ENCODE data around the gene FNBP1.
"Not testable (repeated sequence)": the region's sequence is repeated elsewhere in the genome, so short reads cannot be mapped to it uniquely, and the experiment has no call there.

FNBP1 gene

DNA sequence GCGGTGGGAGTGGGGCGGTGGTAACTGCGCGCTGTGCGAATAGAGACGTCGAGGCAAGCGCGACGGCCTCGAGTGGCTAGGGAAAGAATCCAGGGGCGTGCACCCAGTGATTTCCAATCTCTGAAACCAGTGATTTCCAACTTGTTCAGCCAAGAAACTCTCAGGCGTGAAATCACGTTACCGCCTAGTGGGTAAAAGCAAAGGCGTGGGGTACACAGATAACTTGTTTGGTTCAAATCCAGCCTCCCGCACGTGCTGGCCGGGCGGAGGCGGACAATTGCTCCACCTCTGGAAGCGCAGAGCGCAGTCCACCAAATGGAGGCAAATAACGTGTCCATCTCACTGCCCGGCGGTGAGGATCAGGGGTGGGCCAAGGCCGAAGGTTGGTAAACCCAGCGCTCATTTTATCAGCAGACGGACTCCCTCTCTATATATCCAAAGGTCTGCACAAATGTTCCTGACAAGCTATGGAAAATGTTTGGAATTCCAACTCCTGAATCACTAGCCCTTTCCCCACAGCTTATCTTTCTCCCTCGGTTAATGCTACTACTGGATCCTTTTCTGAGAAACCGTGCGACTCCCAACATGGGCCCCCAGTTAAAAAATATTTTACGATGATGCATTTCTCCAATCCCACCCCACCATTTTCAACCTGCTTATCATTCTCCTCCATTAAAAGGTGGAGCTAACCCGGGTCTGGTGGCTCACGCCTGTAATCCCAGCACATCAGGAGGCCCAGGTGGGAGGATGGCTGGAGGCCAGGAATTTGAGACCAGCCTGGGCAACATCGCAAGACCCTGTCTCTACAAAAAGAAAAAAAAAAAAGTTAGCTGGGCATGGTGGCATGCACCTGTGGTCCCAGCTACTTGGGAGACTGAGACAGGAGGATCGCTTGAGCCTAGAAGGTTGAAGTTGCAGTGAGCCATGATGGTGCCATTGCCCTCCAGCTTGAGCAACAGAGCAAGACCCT is 950 bp upstream of the FNBP1 start:
- DNase-seq: no peak

DNA sequence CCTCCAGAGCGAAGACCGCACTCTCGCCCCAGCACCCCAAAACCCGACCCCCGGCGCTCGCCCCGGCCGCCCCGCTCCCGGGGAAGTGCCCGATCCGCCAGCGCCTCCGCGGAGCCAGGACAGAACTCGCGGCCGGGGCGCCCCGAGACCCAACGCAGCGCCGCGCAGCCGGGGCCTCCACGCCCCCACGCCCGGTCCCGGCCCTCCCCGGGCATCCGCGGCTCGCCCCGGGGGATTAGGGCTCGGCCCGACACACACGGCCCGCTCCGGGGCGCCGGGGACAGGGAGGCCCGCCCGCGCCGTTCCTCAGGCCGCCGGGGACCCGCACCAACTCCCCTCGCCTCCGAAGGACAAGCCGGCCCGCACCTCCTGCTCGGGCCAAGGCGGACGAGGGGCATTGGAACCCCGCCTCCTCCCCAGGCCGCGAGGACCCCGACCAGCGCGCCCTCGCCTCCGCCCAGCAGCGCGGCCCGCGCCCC is 544 bp downstream of the FNBP1 start:
- no peak for DNase-seq

DNA sequence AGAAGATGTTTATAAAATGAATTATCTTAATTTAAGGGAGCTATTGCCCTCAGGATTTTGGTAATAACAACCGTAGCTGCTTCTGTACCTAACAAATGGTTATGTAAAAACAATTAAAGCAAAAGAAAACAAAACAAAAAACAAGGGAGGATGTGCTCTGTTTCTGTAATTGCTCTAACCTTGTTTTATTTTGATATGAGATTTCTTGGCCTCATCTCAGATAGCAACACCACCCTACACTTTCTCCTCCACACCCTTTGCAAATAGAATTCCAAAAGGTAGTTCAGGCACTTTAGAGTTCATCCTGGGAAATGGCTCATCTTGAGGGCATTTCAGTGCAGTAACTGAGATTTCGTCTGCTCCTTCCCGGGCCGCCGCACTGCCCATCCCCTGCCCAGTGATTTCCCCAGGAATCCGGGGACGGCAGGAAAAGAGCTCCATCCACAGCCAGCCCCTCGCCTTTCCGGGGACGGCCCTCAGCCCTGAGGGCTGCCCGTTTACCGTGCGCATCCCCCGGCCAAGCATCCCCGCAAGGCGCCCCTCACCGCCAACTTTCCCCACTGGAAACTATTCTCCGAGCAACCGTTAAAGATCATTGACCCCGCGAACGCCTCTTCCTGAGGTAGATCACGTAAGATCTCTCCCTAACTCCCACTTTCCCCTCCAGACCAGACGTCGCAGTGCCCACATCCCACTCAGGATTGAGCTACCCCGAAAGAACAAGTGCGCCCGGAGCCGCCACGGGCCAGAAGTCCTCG is 1.2 kb downstream of the FNBP1 start:
- no peak for DNase-seq

DNA sequence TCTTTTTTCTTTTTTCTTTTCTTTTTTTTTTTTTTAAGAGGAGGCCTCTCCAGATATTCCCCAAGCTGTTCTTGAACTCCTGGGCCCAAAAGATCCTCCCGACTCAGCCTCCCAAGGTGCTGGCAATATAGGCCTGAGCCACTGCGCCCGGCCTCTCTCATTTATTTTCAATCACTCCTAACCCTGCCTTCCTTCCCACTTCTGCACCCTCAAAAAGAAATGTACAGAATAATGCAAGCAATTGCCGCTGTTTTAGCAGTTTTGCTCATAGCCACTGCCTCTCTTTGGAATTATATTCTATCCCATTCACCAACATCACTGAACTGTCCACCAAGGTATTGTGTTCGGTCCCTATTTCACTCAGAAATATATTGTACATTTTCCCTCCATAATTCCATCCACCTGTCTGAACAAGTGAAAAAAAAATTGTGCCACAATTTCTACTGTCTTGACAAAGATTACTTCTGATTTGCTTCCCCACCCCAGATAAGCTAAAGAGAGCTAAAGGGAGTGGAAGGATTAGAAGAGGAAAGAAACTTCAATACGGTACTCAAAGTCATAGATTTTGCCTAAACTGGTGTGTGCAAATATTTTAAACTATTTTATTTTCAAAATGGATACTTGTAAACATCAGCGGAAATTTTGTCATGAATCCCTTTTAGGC is 1.9 kb downstream of the FNBP1 start:
- DNase-seq: no peak

DNA sequence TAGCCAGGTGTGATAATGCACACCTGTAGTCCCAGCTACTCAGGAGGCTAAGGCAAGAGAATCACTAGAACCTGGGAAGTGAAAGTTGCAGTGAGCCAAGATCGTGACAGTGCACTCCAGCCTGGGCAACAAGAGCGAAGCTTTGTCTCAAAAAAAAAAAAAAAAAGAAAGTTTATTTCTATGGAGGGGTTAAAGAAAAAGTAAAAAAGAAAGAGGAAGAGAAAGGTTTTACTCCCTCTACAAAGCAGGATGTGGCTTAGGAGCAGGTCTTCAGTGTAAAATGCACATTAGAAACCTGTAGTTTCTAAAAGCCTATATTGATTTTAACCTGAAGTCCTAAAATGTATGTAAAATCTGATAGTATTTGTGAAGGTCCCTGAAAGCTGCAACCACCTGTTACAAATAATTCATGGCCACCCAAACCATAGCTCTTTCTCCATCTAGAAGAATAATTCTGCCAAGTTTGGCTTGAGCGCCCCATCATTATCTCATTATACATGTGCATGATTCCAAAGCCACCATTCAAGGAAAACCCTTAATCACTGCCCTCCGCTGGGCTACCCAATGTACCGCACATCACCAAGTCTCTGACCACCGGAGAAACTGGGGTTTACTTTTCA is 3.4 kb downstream of the FNBP1 start:
- peak in 1 of 2 experiments; percentile 11 for DNase-seq

DNA sequence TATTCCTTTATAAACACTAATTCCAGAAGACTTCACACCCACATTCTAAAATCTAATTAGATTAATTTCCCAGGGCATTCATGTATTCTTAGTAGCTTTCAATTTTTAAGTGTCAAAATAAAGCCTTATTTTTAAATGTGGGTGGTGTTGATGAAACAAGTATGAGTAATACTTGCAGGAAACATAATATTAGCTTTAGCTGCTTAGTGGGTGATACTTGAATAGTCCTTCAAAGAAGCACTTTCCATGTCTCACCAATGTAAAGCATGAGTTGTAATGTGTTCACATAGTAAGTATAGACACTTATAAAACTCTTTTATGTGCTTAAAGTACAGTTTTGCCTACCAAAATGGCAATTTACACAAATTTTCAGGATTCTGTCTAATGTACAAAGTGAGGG is 6.9 kb downstream of the FNBP1 start:
- no peak for DNase-seq

DNA sequence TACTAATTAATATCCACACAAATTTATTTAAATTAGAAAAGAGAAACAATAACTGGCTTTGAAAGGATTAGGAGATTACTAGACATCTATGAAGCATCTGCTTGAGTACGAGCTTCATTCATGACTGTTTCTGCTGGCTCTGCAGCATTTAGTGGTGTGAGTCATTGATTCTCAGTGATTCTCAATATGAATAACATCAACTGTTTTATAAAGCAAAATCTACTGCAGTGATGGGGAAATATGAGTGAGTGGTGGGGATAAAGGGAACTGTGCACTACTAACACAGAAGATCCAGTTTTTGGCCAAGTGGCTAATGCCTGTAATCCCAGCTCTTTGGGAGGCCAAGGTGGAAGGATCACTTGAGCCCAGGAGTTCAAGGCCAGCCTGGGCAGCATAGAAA is 8.4 kb downstream of the FNBP1 start:
- no peak for DNase-seq

DNA sequence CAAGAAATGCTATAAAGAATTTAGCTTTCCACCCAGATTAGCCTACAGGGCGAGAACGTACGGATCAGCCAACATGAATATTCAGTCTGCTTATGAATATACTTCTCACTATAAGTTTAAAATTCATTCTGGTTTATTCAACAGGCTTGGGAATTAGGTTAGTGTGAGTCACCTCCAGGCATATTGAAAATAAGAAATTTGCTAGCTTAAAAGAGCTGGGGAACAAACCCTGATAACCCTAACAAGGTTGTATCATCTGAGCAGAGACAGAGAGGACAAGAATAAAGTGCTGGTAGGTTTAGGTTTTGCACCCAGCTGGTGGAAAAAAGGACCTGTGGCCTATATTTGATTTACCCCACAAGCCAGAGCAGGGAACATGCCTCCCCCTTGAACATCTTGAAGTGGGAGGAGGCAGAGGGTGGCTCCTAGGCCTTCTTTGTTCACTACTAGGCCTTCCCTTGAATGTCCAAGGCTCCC is 12.3 kb downstream of the FNBP1 start:
- no peak for DNase-seq

DNA sequence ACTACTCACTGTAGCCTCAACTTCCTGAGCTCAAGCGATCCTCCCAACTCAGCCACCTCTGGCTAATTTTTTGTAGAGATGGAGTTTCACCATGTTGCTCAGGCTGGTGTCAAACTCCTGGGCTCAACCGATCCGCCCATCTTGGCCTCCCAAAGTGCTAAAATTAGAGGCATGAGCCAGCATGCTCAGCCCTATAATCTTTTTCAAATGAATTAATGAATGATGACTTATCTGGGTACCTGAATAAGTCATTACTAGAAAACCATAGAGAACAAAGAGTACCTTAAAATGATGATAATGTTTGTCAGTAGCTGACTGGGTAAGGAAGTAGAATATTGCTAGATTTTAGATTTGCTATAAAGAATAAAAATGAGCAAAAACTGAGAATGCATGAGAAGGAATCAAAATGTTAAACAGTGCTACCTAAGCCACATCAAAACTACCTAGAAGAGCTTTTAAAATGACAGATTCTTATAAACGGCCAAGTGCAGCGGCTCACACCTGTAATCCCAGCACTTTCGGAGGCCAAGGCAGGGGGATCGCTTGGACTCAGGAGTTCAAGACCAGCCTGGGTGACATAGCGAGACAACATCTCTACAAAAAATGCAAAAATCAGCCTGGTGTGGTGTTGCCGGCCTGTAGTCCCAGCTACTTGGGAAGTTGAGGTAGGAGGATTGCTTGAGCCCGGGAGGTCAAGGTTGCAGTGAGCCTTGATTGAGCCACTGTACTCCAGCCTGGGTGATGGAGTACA is 13.6 kb downstream of the FNBP1 start:
- no peak for DNase-seq

DNA sequence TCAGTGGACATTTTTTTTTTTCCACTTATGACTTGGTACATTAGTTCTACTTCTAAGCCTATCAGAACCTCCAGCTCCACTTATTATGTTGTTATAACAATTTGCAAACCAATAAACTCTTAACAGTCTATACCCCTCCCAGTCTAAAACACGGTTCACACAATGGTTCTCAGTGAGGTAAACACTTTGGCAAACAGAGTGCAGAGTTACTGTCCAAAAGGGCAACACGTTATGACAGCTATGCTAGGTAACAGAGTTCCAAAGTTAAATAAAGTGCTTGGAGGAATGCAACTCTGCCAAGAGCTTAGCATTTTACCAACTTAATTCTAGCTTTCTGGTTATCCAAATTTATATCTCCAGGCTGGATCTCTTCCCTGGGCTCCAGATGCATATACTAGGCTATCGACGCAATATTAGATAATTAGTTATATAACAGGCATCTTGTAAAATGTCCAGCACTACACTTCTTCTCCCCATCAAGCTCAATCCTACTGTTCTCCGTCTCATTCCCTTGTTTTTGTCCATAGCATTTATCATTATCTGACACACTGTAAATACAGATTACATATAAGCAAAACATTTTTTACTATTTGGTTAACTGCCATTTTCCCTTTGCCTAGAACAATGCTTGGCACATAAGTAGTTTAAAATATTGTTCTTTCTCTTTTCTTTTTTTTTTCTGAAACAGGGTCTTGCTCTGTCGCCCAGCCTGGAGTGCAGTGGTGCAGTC is 14.3 kb downstream of the FNBP1 start:
- no peak for DNase-seq

DNA sequence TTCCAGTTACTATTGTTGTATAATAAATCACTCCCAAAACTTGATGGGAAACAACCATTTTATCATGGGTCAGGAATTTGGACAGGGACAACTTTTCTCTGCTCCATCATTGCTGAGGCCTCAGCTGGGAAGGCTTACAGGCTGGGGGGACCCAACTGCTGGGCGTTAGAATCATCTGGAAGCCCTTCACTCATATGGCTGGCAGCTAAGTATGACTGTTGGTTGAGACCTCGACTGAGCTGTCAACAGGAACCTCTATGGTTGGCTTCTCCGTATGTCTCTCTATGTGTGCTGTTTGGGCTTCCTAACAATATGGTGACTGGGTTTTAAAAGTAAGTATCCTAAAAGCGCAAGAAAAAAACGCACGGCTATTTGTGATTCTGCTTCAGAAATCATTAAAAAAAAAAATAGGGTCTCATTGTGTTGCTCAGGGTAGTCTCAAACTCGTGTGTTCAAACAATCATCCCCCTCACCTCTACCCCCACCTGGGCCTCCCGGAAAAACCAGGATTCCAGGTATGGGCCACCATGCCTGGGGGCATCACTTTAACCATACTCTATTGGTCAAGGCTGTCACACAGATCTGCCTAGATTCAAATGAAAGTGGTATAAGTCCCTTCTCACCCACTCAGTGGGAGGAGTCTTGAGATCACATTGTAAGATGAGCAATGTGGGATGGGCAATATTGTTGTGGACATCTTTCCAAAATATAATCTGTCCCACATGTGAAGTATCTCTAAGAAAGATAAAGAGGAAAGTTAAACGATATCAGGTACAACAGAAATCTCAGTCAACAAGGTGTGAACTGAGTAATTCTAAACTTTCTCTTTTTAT is 15.2 kb downstream of the FNBP1 start:
- no peak for DNase-seq

DNA sequence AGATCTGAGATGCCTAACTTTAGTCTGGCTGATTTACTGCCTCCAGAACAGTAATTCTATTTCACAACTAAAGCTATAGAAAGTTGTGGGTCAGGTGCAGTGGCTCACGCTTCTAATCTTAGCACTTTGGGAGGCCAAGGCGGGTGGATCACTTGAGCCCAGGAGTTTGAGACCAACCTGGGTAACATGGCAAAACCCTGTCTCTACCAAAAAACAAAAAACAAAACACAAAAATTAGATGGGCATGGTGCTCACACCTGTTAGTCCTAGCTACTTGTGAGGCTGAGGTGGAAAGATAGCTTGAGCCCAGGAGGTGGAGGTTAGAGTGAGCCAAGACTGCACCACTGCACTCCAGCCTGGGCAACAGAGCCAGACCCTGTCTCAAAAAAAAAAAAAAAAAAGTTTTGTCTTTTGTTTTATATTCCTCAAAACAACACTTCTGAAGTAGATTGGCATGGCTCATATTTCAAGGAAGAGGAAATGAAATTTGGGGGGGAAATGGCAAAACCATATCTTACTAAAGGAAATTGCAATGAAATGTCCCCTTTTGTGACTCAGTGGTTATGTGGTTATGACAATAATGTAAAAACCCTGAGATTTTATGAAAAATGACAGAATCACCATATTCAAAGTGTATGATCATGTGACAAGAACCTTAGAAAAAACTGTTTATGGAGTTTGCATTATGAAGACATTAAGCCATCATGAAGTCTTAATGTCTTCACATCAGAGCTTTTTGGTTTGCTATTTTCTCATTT is 16.2 kb downstream of the FNBP1 start:
- no peak for DNase-seq

DNA sequence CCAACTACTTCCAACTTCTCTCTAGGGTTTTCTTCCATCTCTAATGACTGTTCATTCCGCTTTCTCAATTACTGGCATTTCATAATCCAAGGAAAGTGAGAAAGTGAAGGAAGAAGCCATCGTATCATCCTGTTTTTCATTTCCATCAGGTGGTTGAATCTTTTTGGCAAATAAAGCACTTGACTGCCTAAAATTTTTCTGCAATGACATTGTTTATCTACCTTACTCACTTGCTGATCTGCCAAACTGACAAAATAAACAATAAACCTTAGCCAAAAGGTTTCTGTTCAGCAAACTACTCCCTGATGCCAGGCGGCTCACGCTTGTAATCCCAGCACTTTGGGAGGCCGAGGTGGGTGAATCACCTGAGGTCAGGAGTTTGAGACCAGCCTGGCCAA is 18.4 kb downstream of the FNBP1 start:
- DNase-seq: no peak

DNA sequence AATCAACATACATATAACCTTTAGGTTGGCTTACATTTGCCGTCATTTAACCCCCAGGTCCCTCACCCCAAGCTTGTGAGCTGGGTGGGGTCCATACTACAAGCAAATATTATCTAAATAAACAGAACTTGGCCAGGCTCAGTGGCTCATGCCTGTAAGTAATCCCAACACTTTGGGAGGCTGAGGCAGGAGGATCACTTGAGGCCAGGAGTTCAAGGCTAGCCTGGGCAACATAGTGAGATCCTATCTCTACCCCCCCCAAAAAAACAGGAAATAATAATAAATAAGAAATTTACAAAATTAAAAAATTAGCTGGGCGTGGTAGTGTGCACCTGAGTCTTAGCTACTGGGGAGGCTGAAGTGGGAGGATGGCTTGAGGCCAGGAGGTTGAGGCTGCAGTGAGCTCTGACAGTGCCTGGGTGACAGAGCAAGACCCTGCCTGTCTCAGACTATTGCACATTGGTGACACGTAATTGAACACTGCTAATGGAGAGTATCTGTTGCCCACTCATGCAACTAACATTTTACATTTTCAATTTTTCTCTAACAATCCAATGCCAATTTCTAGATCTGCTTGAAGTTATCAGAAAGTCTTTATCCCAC is 18.9 kb downstream of the FNBP1 start:
- no peak for DNase-seq

DNA sequence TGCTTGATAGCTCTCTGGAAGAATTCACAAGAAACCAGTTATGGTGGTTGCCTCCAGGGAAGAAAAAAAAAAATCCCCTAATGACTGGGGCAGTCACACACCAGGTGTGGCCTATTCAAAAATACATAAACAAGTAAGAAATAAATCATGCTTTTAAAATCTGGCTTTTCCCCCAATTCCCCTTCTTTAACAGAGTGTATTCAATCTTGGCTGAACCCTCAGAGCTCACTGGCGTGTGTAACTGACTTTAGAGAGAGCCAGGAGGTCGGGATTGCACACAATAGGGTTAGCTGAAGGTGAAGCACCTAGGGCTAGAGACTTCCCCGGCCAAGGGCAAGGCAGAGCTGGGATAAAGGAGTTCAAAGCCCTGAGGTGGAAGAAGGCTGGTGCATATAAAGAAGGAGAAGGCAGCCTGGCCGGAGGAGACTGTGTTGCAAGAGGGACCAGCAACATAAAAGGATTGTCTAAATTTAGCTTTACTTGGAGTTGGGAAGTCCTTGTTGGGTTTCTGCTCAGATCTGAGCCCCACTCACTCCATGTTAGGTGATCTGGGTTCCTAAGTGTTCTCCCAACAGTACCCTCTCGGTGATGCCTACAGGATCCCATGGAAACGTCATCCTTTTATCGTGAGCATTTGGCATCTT is 19.7 kb downstream of the FNBP1 start:
- no peak for DNase-seq

DNA sequence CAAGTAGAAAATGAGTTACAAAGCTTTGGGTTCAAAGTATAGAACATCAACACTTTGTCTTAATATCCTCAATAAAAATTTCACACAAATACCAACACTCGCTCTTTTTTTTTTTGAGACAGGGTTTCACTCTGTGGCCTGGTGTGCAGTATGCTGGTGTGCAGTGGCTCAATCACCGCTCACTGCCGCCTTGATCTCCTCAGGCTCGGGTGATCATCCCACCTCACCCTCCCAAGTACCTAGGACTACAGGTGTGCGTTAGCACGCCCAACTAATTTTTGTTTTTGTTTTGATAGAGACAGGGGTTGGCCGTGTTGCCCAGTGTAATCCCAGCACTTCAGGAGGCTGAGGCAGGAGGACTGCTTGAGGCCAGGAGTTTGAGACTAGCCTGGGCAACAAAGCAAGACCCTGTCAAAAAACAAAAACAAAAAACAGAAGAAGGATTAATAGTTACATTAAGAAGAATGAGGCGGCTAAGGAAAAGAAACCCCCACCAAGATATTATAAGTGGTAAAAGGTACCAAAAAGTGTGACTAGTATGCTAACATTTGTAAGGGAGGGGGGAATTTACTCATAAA is 20.3 kb downstream of the FNBP1 start:
- no peak for DNase-seq

DNA sequence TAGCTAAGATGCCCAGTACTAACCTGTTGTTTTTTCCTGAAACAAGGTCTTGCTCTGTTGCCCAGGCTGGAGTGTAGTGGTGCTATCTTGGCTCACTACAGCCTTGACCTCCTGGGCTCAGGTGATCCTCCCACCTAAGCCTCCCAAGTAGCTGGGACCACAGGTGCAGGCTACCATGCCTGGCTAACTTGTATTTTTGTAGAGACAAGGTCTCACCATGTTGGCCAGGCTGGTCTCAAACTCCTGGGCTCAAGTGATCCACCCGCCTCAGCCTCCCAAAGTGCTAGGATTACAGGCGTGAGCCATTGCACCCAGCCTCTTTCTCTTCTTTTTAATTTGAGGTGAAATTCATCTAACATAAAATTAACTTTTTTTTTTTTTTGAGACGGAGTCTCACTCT is 21.1 kb downstream of the FNBP1 start:
- DNase-seq: not testable (repeated sequence)

DNA sequence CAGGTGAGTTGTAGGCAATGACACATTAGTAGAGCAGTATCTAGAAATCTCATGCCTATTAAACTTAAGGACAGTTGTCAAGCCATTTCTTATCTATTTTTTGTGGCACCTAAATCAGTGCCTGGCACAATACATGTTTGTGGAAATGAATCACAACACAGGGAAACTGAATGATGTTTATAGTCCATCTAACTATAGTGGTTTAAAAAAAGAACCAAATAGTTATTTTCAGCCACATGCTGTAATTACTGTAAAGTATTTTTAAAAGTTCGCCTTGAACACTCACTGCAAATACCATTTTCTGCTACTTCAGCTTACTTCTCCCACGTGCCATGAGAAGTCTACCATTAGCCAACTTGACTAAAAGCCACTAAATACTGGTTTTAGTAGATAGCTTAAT is 21.9 kb downstream of the FNBP1 start:
- no peak for DNase-seq

Measured in cerebellar nuclear complex (tissue), 1 donor.